ENCODE measurements around the gene TMED4.

Gene TMED4

GRCh38 chr7:44581879-44582603 is at the start of gene TMED4:
Gene TMED4 (minus strand): TSS chr7:44582231. CDS start chr7:44582206, 25 bp downstream.
- TF ChIP-seq GATA1 (IDR thresholded peaks at IDR 0.05; ENCODE audit: low read depth, low read length) (no peak), POLR2A (IDR thresholded peaks at IDR 0.05; ENCODE audit: low read length) (peak; percentile 97)
- peak; percentile 99 to 100 for DNase-seq

DNA sequence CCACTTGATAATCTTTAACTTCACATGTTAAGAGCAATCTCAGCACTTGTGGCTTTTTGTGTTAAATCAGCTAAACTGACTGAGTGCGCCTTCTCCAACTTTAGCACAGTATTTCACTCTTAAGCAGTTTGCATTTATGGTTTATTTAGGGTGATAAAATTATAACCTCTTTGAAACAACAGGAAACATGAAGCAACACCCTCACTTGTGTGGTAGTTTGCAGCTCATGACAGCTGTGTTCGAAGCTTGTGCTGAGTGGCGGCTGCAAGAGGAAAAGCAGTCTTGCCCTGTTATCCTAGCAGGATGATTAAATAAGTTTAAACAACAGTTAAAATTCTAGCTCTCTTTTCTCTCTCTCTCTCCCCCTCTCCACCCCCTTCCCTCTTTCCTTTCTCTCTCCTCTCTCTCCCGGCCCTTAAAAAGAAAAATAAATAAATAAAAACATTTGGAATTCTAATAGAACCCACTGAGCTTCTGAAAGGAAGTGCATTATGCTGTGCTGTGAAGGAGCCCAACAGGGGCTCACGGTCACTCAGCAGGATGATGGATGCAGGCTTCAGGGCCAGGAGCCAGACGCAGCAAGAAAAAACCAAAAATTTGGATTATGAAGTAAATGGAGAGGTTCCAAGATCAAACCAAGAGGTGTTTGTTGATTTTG is 49.6 kb upstream of the TMED4 start:
- no peak for DNase-seq
- TF ChIP-seq POLR2A (IDR thresholded peaks at IDR 0.05; ENCODE audit: low read length) (no peak), GATA1 (IDR thresholded peaks at IDR 0.05; ENCODE audit: low read depth, low read length) (no peak)

DNA sequence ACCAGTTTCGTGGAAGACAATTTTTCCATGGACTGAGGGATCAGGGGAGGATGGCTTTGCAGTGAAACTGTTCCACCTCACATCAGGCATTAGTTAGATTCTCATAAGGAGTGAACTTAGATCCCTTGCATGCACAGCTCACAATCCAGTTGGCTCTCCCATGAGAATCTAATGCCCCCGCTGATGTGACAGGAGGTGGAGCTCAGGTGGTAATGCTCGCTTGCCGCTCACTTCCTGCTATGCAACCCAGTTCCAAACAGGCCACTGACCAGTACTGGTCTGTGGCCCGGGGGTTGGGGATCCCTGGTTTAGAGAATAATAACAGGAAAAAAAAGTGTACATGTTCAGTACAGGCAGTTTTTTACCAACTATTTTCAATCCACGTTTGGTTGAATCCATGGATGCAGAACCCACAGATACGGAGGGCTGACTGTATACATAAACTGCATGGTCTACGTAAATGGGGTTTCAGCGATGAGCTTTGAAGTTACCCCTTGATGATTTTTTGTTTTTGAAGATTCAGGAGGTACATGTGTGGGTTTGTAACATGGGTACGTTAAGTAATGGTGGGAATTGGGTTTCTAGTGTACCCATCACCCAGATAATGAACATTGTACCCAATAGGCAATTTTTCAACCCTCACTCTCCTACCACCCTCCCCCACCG is 48.9 kb upstream of the TMED4 start:
- TF ChIP-seq GATA1 (IDR thresholded peaks at IDR 0.05; ENCODE audit: low read depth, low read length): no peak
- TF ChIP-seq POLR2A (IDR thresholded peaks at IDR 0.05; ENCODE audit: low read length): no peak
- no peak for DNase-seq

DNA sequence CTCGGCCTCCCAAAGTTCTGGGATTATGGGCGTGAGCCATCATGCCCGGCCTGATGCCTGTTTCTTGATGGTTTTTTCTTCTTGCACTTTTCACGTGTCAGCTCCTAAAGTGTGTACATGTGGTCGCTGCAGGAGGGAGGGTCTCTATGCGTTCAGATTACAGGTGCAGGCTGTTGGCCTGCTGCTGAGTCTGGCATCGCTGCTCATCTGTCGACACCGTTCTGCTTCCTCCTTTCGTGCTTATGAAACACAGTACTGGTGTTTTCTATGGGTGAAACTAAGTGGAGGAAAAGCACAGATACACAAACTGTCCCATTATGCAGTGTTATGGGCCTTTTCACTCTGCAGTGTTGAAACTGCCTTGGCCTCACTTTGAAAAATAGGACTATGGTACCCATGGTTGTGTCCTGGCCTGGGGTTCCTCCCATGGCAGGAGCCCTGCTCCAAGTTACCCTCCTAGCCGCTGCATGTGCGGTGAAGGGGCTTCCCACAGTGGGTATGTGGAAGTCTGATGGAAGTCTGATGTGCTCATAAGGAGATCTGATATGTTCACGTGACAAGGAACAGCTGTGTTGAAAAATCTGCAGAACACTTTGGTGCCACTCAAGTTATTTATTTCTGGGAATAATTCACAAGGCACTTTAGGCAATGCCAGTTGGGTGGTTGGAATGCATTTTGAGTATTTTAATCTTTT is 47.9 kb upstream of the TMED4 start:
- DNase-seq: no peak
- TF ChIP-seq POLR2A (IDR thresholded peaks at IDR 0.05; ENCODE audit: low read length): no peak
- no peak for TF ChIP-seq GATA1 (IDR thresholded peaks at IDR 0.05; ENCODE audit: low read depth, low read length)

DNA sequence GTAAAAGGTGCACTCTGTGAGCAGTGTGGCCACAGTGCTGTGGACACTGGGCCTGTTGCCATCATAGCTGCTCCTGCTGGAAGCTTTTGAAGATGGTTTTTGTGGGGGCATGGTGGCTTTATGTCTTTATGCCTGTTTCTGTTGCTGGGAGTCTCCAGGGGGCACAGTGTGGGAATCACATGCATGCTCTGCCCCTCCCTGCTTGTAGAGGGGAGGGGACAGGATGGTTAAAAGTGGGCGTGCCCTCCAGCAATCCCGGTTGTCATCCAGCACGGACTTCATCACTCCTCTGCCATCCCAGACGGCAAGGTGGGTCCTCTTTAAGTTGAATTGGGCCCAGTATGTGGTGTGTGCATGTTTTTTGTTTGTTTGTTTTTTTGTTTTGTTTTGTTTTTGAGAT is 44.6 kb upstream of the TMED4 start:
- DNase-seq: no peak

GRCh38 chr7:44625526-44626471 is 43.8 kb upstream of the TMED4 start:
- peak; percentile 79 to 80 for DNase-seq
- no peak for TF ChIP-seq POLR2A (IDR thresholded peaks at IDR 0.05; ENCODE audit: low read length)
- TF ChIP-seq GATA1 (IDR thresholded peaks at IDR 0.05; ENCODE audit: low read depth, low read length): no peak

More for the DNA sequence above, 44.6 kb upstream of the TMED4 start:
- TF ChIP-seq GATA1 (IDR thresholded peaks at IDR 0.05; ENCODE audit: low read depth, low read length) (no peak), POLR2A (IDR thresholded peaks at IDR 0.05; ENCODE audit: low read length) (no peak)

DNA sequence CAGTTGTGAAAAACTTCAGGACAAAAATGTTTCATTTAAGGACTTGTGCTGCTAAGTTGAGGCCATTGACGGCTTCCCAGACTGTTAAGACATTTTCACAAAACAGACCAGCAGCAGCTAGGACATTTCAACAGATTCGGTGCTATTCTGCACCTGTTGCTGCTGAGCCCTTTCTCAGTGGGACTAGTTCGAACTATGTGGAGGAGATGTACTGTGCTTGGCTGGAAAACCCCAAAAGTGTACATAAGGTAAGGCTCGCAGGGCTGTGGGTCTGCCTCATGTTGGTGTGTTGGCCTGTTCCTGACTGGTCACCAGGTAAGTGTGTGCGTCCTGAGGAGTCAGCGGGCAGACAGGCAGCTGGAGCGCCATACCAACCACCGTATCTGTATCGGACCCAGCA is 42.3 kb upstream of the TMED4 start:
- TF ChIP-seq GATA1 (IDR thresholded peaks at IDR 0.05; ENCODE audit: low read depth, low read length): no peak
- no peak for TF ChIP-seq POLR2A (IDR thresholded peaks at IDR 0.05; ENCODE audit: low read length)
- no peak for DNase-seq

DNA sequence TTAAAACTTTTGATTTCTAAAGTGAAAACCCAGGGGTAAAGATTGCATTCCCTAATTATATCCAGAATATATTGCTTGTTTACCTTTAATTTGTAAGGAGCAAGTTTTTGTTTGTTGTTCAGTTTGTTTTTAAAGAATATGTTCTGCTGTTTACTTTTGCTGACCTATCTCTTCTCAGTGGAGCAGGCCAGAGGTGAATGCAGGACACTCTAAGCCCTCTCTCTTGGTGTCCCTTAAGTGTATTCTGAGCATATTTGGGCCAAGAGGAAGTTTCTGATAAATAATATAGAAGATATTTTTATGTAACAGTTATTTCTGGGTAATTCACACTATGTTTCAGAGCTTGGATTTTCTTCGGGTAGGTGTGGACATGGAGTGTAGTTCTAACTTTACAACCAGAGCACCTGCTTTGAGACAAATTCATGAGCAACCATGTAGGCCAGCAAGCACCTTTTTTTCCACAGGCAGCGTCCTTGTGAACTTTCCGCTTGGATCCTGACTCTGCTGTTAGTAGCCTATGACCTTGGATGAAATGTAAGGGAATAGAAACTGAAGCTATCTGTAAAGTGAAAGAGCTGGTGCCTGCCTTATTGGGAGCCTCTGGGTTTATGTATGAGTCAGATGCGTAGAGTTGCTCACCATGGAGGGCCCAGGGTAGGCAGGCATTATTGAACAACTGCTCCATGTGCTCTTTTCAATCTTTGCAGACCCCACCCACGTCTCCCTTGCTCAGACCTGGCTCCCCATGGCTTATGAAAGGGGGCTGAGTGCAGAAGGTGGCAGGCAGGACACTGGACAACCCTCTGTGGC is 40.5 kb upstream of the TMED4 start:
- no peak for TF ChIP-seq GATA1 (IDR thresholded peaks at IDR 0.05; ENCODE audit: low read depth, low read length)
- no peak for TF ChIP-seq POLR2A (IDR thresholded peaks at IDR 0.05; ENCODE audit: low read length)
- peak in 1 of 2 experiments; percentile 38 for DNase-seq

DNA sequence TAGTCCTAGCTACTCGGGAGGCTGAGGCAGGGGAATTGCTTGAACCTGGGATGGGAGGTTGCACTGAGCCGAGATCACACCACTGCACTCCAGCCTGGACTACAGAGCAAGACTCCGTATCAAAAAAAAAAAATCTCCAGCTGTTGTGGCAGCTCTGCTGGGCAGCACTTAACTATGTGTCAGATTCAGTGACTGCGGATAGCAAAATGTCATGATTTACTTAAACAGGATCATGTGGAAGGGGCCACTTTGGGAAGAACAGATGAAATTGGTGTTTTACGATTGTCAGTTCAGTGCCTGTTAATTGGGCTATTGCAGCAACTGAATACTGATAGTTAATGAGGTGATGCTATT is 39.7 kb upstream of the TMED4 start:
- TF ChIP-seq POLR2A (IDR thresholded peaks at IDR 0.05; ENCODE audit: low read length) (no peak), GATA1 (IDR thresholded peaks at IDR 0.05; ENCODE audit: low read depth, low read length) (no peak)
- no peak for DNase-seq

DNA sequence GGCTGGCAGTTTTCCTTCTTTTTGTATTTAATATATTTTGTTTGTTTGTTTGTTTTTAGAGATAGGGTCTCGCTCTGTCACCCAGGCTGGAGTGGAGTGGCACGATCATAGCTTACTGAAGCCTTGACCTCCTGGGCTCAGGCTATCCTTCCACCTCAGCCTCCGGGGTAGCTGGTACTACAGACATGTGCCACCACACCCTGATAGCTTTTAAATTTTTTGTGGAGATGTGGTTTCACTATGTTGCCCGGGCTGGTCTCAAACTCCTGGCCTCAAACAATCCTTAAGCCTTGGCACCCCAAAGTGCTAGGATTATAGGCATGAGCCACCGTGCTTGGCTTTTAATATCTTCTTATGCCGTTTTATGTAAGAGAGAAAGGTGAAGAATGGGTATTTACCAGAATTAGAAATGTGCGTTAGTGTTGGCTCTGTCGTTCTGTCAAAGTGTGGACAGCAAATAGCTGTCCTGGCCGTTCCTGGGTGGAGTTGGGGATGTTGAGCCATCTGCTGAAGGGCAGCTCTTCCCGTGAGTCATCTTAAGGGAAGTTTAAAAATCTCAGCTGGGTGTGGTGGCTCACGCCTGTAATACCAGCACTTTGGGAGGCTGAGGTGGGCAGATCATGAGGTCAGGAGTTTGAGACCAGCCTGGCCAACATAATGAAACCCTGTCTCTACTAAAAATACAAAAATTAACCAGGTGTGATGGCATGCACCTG is 39.2 kb upstream of the TMED4 start:
- no peak for DNase-seq
- TF ChIP-seq GATA1 (IDR thresholded peaks at IDR 0.05; ENCODE audit: low read depth, low read length) (no peak), POLR2A (IDR thresholded peaks at IDR 0.05; ENCODE audit: low read length) (no peak)

DNA sequence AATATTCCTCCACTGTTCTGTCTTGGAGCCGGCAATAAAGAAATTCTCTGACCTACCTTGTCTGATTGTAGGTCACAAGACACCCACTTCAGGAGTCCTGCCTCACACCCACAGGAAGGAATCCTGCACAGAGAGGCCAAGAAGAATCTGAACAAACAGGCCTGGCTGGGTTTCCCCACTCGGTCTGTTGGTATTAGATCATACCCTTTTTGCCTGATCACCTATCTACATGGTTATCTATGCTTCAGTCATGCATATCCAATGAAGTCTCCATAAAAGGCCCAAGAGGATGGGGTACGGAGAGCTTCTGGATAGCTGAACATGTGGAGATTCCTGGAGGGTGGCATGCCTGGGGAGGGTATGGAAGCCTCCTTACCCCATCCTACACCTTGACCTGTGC is 36.7 kb upstream of the TMED4 start:
- TF ChIP-seq POLR2A (IDR thresholded peaks at IDR 0.05; ENCODE audit: low read length) (no peak), GATA1 (IDR thresholded peaks at IDR 0.05; ENCODE audit: low read depth, low read length) (no peak)
- DNase-seq: peak; percentile 48 to 63

GRCh38 chr7:44618045-44618444 is 36.0 kb upstream of the TMED4 start:
- no peak for TF ChIP-seq POLR2A (IDR thresholded peaks at IDR 0.05; ENCODE audit: low read length)
- TF ChIP-seq GATA1 (IDR thresholded peaks at IDR 0.05; ENCODE audit: low read depth, low read length): no peak
- no peak for DNase-seq

All from erythroblast (primary cell).